GM19455 (cell line): ENCODE measurements around the gene STKLD1.
A peak's percentile ranks its signal among the peaks of the same experiment; 100 is the strongest.

Source experiments
- ATAC-seq: cut with Tn5 transposase; IDR thresholded peaks from one replicate; pipeline ENCODE4 v1.9.1; 2021; ENCODE audit not compliant: unreplicated experiment

Gene STKLD1

DNA sequence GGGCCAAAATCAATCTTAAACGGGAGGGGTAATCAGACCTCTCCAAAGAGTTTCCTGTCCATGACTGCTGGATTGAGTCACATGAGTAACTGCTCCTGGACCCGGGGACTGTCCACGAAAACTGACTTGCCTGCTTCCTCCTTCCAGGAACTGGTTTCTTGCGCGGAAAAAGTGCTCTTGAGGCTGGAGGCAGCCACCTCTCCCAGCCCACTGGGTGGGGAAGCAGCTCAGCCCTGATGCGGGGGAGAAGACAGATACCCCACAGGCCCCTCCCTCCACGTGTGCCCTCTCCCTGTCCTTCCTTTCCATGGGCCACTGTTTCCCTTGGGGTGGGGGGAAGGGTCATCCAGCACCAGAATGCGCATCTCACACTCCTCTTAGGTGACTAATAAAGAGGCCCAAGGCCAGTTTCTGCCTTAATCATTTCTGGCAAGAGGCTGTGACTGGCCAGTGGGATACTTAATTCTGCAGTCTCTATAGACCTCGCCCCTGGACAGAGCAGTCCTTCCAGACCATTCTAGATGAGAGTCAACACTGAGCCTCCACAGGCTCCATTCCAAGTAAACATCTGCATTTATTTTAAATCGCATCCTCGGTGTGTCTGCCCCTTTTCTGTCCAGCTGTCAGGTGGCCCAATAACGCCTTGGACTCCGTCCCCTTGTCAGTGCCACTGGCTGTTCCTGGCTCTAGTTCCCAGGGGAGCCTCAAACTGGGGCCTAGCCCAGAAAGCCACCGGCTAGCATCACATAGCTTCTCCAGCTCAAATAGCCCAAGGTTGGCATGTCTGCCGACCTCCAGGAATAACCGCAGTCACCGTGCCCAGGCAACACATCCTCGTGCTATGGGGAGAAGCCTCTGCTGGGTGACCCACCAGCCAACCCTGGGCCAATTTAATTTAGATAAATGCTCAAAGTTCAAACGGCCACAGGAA, 29.6 kb downstream of the STKLD1 start:
- no peak for ATAC-seq

DNA sequence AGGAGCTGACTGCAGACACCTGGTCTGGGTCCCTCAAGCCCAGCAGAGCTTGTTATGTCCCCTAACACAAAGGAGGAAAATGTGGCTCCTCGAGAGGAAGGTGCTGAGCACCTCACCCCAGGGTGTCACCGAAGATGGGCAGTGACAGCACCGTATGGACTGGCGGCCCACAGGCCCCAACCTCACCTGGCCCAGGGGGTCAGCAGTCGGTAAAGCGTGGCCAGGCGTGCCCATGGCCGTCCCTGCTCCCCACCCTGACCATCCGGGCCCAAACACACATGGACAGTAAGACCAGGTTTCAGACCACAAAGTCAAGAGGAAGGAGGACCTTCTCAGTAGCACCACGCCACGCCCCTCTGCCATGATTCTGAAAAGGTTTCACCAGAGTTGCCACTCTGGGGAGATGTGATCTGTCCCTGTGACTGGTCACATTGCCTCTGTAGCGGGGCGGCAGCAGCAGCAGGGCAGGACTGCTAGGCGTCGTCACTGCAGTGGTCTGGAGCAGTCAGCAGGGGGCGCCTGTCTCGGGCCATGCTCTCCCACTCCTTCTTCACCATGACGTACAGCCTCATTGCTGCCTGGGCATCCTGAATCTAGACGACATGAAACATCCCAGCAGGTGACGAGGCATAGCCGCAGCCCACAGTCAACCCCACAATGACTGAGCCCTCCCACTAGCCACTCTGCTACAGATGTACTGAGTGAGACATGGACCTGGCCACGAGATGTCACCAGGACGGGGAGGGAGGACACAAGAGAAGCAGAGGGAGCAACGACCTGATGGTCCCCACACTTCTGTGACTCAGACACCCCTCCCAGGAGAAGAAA, 30.5 kb downstream of the STKLD1 start:
- peak; percentile 55 for ATAC-seq

DNA sequence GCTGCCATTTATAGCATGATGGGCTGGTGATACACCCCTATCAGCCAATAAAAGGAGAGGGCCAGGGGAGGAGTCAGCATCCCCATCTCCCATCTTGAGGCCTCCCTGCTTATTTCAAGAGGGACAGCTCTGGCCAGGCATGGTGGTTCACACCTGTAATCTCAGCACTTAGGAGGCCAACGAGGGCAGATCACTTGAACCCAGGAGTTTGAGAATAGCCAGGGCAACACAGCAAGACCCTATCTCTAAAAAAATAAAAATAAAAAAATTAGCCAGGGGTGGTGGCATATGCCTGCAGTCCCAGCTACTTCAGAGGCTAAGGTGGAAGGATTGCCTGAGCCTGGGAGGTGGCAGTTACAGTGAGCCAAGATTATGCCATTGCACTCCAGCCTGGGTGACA, 31.9 kb downstream of the STKLD1 start:
- no peak for ATAC-seq

DNA sequence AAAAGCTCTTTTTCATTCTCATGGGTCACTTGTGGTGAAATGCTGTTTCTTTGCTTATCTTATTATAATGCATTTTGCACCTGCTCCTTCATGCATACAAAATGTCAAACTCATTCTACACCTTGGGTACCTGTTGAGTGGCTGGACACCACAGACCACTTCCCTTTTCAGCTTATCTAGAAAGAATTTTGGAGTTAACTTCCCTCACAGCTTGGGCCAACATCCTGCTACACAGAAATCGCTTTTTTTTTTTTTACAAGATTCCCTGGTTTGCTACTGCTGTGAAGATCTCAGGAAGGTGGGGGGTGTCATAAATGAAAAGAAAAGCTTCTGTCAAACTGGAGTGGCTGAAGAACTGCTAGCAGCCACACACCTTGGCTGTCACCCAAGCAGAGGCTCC, 39.0 kb downstream of the STKLD1 start:
- ATAC-seq, result no peak

DNA sequence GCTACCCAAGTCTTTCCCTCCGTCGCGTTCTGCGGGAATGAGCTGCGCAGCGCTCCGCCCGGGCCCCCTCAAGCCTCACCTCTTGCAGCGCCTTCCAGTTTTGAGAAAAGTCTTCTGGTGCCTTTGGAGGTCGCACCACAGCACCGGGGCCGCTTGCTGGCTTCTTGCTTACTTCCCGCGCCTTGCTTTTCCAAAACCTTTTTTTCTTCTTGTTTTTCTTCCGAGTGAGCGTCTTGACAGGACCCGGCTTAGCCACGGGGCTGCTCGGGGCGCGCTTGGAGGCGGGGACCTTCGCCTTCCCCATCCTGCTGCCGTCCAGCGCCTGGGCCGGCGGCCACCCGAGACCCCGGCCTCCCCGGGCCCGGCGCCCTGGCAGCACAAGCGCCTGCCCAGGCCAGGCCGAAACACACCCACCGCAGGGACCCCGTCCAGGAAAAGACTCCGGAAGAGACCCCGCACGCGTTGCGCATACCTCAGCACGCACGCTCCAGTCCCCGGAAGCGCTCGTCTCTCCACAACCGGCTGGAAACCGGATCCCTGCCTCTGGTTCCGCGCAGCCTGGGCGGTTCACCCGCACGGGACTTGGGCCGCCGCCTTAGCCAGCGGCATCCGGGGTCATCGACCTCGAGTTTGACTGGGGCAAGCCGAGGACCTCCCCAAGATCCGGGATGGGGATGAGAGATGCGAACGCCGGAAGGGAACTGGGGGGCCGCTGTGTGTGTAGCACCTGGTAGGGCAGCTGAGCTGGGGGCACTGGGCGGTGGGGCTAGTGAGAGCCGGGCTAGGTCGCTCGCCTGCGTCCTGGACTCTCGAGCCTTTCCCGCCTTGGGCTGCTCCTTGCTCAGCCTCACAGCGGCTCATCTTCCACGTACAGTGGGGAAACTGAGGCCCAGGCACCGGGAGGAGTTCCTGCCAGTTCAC, 41.6 kb downstream of the STKLD1 start, which contains the start of gene REXO4:
Gene REXO4, minus strand, starts transcription at position 470 of the 921 bp plus-strand sequence. Its CDS starts 166 bp downstream, at position 304.
- peak; percentile 65 for ATAC-seq

DNA sequence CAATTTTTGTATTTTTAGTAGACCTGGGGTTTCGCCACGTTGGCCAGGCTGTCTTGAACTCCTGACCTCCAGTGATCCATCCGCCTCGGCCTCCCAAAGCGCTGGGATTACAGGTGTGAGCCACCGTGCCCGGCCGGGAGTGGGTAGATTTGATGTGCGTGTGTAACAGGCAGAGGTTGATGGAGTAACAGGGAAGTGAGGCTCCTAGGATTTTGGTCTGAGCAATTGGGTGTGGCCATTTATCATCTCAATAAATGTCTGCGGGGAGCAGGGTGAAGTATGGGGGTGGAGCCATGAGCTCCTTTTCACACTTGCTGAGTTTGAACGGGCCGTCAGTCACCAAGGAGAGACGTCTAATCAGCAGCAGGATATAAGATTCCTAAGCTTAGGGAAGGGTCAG, 42.8 kb downstream of the STKLD1 start:
- no peak for ATAC-seq

DNA sequence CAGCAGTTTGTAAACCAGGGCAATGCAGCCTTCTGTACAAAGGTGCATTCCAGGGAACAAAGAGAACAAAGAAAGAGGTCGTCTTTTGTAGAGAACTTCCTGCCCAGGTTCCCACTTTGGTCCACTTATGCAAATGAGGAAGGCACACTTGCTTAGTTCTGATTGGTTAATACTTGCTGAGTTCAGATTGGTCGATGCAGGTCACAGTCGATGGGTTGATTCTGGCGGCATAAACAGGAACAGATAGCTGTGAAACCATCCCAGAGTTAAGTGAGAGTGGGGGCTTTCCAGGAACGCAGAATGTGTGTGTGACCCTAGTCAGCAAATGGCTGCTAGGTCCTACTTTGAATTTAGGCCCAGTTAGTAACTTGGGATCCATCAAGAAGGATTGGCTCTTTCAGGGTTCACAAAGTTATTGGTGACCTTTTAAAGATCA, 44.2 kb downstream of the STKLD1 start:
- no peak for ATAC-seq

DNA sequence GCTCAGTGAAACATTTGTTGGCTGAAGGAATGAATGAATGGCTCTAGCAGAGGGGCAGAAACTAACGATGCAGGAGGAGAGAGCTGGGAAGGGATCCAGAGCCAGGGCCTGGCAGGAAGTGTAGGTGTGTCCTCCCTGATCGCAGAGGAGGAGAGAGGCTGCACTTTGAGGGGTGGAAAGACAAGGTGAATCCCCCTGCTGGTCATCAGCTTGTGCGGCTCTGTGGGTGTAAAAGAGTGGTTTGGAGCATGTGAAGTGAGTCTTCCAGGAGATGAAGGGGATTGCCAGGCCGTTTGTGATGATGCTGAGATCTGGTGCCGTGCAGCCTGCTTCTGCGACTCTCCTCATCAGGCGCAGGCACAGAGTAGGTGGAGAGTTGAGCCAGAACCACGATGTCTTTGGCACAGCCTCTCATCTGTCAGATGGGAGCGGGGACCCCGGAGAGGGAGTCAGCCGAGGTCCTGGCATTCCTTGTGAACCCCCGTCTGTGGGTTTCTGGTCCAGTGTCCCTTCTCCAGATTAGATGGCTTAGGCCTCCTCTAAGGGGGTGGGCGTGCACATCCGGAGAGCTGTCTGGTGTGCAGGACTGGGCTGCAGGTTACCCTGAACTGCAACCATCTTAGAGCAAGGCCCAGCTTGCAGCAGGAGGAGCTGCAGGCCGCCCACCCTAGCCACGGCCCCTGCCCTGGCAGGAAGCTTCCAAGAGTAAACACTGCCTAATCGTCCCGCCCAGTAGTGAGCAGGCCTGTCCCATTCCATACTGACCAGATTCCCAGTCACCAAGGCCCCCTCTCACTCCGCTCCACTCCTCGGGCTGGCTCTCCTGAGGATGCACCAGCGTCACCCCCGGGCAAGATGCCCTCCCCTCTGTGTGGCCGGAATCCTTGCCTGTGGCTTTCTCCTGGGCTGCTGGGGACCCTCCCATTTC, 45.7 kb downstream of the STKLD1 start, which contains the start of gene ADAMTS13:
Gene ADAMTS13, plus strand, starts transcription at position 753 of the 928 bp plus-strand sequence. Its CDS starts 77 bp downstream, at position 830.
- ATAC-seq, result no peak

DNA sequence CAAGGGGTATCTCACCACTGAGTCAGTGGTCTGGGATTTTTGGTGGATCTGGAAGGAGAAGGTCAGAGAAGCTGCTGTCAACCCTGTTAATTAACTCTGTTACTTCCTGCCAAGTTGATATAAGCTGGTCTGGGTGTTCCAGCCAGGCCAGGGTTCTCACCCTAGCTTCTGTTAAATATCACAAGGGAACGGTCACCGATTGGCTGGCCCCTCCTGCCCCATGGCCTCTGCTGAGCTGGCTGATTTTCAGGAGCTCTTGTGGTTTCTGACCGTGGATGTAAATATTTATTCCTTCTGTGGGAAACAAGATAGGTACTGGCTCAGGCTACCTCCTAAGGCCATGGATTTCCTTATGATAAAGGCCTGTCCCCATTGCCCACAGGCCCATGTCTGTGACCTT, 47.0 kb downstream of the STKLD1 start:
- no peak for ATAC-seq

DNA sequence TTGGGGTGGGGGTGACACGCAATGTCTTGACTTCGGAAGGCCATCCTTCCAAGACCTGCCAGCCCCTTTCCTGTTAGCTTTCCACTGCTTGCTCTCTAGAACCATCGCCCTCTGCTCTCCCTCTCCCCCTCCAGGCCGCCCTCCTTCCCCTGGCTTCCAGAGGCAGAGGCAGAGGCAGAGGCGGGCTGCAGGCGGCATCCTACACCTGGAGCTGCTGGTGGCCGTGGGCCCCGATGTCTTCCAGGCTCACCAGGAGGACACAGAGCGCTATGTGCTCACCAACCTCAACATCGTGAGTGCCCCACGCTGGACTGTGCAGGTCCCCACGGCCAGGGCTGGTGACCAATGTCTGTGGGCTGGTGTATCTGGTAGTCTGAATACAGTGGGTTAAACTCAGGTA, 48.0 kb downstream of the STKLD1 start:
- no peak for ATAC-seq

DNA sequence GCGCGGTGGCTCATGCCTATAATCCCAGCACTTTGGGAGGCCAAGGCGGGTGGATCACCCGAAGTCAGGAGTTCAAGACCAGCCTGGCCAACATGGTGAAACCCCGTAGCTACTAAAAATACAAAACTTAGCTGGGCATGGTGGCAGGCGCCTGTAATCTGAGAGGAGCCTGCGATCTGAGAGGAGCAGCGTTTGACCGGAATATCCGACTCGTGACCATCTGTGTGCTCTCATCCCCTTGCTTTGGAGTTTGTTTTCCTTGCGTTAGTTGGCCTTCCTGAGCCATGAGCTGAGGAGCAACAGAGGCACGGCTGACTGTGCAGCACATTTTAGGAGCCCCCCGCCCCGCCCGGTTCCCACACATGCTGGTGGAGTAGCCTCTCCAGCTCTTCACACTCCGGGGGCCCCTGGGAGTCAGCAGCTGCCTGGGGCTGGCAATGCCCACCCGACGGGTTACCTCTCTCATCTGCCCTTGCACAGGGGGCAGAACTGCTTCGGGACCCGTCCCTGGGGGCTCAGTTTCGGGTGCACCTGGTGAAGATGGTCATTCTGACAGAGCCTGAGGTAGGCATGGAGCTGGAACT, 49.0 kb downstream of the STKLD1 start:
- no peak for ATAC-seq

DNA sequence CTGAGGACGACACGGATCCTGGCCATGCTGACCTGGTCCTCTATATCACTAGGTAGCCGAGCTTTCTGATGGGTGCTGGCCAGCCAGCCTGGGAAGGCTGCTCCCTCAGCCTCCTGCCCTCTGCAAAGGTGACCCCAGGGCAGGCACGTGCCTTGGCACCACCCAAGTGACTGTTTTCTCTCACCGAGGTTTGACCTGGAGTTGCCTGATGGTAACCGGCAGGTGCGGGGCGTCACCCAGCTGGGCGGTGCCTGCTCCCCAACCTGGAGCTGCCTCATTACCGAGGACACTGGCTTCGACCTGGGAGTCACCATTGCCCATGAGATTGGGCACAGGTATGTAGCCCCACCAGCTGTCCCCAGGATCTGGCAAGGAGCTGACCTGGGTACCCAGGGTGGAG, 49.8 kb downstream of the STKLD1 start:
- ATAC-seq, result no peak

DNA sequence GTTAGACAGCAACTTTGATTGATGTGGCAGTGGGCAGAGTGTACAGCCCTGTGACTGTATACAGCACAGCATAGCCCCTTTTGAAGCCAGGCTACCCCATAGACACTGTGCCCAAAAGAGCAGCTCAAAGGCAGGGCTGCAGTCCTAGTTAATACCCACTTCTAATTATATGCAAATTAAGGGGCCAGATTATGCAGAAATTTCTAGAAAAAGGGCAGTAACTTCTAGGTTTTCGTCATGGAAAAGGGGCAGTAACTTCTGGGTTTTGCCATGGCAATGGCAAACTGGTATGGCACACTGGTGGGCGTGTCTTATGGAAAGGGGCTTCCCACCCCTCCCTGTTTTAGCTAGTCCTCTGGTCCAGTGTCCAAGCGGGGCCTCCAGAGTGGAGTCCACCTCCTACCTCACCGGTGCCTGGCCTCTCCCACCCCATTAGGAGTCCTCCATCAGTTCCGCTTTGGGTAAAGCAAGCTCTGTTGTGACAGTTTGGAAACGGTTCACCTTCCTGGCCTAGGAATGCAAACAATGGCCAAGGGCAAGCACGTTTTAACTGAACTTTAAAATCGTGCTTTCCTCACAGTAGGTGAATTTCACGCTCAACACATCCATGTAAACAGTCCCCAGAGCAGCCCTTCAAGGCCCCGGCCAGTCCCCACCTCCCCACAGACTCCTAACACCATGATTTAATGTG, 51.6 kb downstream of the STKLD1 start:
- no peak for ATAC-seq

DNA sequence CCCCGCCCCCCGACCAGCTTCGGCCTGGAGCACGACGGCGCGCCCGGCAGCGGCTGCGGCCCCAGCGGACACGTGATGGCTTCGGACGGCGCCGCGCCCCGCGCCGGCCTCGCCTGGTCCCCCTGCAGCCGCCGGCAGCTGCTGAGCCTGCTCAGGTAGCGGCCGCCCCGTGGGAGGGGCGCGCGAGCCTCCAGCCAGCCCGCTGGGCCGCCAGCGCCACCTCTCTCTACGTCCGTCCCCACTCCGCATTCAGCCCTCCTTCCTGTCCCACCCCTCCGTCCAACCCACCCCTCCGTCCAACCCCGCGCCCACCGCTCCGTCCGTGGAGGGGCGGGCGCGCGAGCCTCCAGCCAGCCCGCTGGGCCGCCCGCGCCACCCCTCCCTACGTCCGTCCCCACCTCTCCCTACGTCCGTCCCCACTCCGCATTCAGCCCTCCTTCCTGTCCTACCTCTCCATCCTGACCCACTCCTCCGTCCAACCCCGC, 52.5 kb downstream of the STKLD1 start:
- no peak for ATAC-seq

DNA sequence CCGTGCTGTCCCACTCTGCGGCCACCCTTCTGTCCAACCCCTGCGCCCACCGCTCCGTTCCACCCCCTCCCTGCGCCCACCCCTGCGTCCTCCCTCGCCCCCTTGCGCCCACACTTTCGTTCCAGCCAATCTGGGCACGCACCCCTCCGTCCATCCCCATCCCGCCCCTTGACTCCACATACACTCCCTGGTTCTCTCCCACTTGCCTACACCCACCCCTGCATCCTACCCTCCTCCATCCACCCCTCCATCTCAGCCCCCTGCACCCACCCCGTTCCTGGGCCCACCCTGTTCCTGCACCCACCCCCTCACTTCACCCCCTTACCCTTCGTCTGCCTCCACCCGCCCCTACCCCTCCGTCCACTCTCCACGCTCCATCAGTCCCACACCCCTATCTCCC, 53.0 kb downstream of the STKLD1 start:
- no peak for ATAC-seq

DNA sequence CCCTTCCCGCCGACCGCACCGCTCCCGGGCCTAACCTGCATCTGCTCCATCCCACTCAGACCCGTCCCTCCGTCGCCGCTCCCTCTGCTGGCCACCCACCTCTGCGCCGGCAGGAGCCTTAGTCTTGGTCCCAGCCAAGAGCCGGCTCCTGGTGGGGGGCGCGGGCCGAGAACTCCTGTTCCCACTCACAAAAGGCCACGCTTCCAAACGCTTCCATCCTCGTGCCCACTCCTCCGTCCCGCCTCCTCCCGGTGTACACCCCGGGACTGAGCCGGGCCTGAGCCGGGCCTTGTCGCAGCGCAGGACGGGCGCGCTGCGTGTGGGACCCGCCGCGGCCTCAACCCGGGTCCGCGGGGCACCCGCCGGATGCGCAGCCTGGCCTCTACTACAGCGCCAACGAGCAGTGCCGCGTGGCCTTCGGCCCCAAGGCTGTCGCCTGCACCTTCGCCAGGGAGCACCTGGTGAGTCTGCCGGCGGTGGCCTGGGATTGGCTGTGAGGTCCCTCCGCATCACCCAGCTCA, 53.5 kb downstream of the STKLD1 start:
- ATAC-seq, result no peak

DNA sequence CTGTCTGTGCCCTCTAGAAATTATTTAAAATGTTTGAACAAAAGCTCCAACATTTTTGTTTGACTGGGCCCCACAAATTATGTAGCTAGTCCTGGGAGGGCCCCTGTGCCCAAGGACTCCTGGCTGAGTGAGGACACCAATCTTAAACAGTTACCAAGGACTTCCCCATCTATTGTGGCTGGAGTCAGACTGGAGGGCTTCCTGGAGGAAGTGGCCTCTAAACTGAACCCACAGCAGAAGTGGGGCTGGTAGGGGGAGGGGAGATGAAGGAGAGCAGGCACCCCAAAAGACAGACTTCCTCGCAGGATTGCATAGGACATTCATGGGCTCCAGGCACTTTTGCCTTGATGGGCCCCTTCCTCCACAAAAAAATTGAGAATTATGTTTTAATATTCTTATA, 54.1 kb downstream of the STKLD1 start:
- ATAC-seq, result no peak

DNA sequence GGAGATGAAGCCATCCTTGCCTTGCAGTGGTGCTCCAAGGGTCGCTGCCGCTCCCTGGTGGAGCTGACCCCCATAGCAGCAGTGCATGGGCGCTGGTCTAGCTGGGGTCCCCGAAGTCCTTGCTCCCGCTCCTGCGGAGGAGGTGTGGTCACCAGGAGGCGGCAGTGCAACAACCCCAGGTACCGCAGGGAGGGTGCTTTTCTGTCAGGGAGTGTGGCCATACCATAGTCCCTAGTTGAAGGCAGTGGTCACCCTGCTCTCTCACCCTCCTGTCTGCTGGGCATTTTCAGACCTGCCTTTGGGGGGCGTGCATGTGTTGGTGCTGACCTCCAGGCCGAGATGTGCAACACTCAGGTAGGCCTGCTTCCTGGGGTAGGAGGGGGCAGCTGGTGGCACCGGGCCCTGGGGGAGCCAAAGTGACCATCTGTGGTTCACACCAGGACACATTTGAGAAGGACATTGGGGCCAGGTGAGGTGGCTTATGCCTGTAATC, 57.2 kb downstream of the STKLD1 start:
- no peak for ATAC-seq
